Right ventricle myocardium inferior (tissue), 1 donor: ENCODE measurements around the gene TMPRSS11B. TPM values are rescaled to one million over a fixed set of nuclear protein-coding genes. Genes with fewer than 3 reads are reported as not detected.
"Not testable (repeated sequence)": the region's sequence is repeated elsewhere in the genome, so short reads cannot be mapped to it uniquely, and the experiment has no call there.

Experiments used
- ATAC-seq: fragments of 200-7000 bp; cut with Tn5 transposase; one replicate; pipeline ENCODE4 v1.9.1; 2020; ENCODE audit warnings: mild to moderate bottlenecking, moderate library complexity
- DNase-seq: peaks from one replicate; pipeline ENCODE4 v3.0.0; 2021; ENCODE audit errors: missing footprints
- intact Hi-C: fragments of 100-400 bp; cut with DNase I; formaldehyde crosslinking; loops from one replicate; pipeline ENCODE4 v1.11.0; 2022
- total RNA-seq: library from RNA; stranded (reverse); fragmentation: NEBNext Ultra II Directional; extraction: Animal tissue kit (Norgen Biotek cat#: 25700); gene quantifications from one replicate; pipeline ENCODE4 v1.2.1, GENCODE V29; 2021
- donor health status: DM: no; HTN: yes; CAD: no; lungs with severe emphysema.

TMPRSS11B gene
- total RNA-seq, 1 donor from 2014 or later, result not detected

GRCh38 chr4:68249434-68249833 lies 3.9 kb upstream of the TMPRSS11B start:
- no peak for DNase-seq
- intact Hi-C loops, result no loop called here
- ATAC-seq, result no peak

- DNase-seq (no peak), ATAC-seq (no peak)
- intact Hi-C loops, result no loop called here
Measured at GRCh38 chr4:68240620-68241019, 4.9 kb downstream of the TMPRSS11B start.

- no peak for ATAC-seq
- intact Hi-C loops, result no loop called here
Measured at GRCh38 chr4:68228568-68228967, 16.9 kb downstream of the TMPRSS11B start.

GRCh38 chr4:68218044-68218443 lies 27.4 kb downstream of the TMPRSS11B start:
- DNase-seq (no peak), ATAC-seq (no peak)
- intact Hi-C loops, result no loop called here

More at GRCh38 chr4:68228568-68228967, 16.9 kb downstream of the TMPRSS11B start:
- DNase-seq, result no peak

- intact Hi-C loops, result no loop called here
- ATAC-seq, result no peak
- no peak for DNase-seq
Measured at GRCh38 chr4:68216501-68216900, 29.0 kb downstream of the TMPRSS11B start.

- intact Hi-C loops, result no loop called here
Measured at GRCh38 chr4:68209003-68209402, 36.5 kb downstream of the TMPRSS11B start.

GRCh38 chr4:68194305-68194704 lies 51.2 kb downstream of the TMPRSS11B start:
- ATAC-seq, DNase-seq, intact Hi-C loops: not testable (repeated sequence)

More at GRCh38 chr4:68209003-68209402, 36.5 kb downstream of the TMPRSS11B start:
- DNase-seq, result no peak
- no peak for ATAC-seq

- DNase-seq, result no peak
- intact Hi-C loops, result no loop called here
- ATAC-seq, result no peak
Measured at GRCh38 chr4:68193194-68193593, 52.3 kb downstream of the TMPRSS11B start.

GRCh38 chr4:68187145-68187544 lies 58.3 kb downstream of the TMPRSS11B start:
- ATAC-seq, result no peak
- no peak for DNase-seq

GRCh38 chr4:68184923-68185322 lies 60.6 kb downstream of the TMPRSS11B start:
- ATAC-seq (no peak), DNase-seq (no peak)
- intact Hi-C loops, result no loop called here

More at GRCh38 chr4:68187145-68187544, 58.3 kb downstream of the TMPRSS11B start:
- intact Hi-C loops, result no loop called here

- ATAC-seq (no peak), DNase-seq (no peak)
- intact Hi-C loops, result no loop called here
Measured at GRCh38 chr4:68183417-68183816, 62.1 kb downstream of the TMPRSS11B start.

- ATAC-seq (no peak), DNase-seq (peak; percentile 49)
- intact Hi-C loops, result no loop called here
Measured at GRCh38 chr4:68182382-68182820, 63.1 kb downstream of the TMPRSS11B start.

GRCh38 chr4:68180849-68181526 lies 64.5 kb downstream of the TMPRSS11B start:
- DNase-seq (no peak), ATAC-seq (no peak)
- intact Hi-C loops, result no loop called here

- no peak for ATAC-seq
- no peak for DNase-seq
- intact Hi-C loops, result loop anchor here (5.0 to 10.0 kb wide), 2 partner anchors 422 to 630 kb away; partner anchors contain the start of genes CENPC and GNRHR
Measured at GRCh38 chr4:68176904-68177303, 68.6 kb downstream of the TMPRSS11B start.

Other genes starting within 250 kb of the TMPRSS11B start
- not detected for gene TMPRSS11F, start 115.8 kb downstream of the TMPRSS11B start, total RNA-seq
- gene YTHDC1, start 104.4 kb upstream of the TMPRSS11B start, total RNA-seq, result 52.0 TPM
- gene TMPRSS11E, start 201.8 kb upstream of the TMPRSS11B start, total RNA-seq, result not detected